Activated naive CD8-positive, alpha-beta T cell treated with anti-CD3 and anti-CD28 coated beads for 36 hours (primary cell): ENCODE measurements around the gene IL27RA. TPM values are rescaled to one million over a fixed set of nuclear protein-coding genes. Genes with fewer than 3 reads are reported as not detected.

Source experiments
- DNase-seq: peaks from one replicate; pipeline ENCODE4 v3.0.0; 2021
- H3K27ac Mint-ChIP-seq: one replicate; pipeline ENCODE4 v1.8.0; 2022; ENCODE audit warnings: mild to moderate bottlenecking, moderate library complexity, mixed read lengths
- H3K27me3 Mint-ChIP-seq: one replicate; pipeline ENCODE4 v1.8.0; 2022; ENCODE audit warnings: mild to moderate bottlenecking, mixed read lengths
- H3K36me3 Mint-ChIP-seq: one replicate; pipeline ENCODE4 v1.8.0; 2021; ENCODE audit warnings: mild to moderate bottlenecking, mixed read lengths
- H3K4me1 Mint-ChIP-seq: one replicate; pipeline ENCODE4 v1.8.0; 2021; ENCODE audit warnings: mixed read lengths
- H3K4me3 Mint-ChIP-seq: one replicate; pipeline ENCODE4 v1.8.0; 2022; ENCODE audit warnings: mild to moderate bottlenecking, moderate library complexity, mixed read lengths
- H3K9me3 Mint-ChIP-seq: one replicate; pipeline ENCODE4 v1.8.0; 2022; ENCODE audit warnings: mixed read lengths
- total RNA-seq, 2 experiments: library from RNA; stranded (reverse); gene quantifications; one replicate each; pipeline ENCODE4 v1.2.3, GENCODE V29; 2021

IL27RA gene
- 10 to 100 TPM; 48.2 to 48.5 TPM for total RNA-seq

- peak within 1 kb of the TSS; percentile 94 for H3K4me3 Mint-ChIP-seq
- H3K9me3 Mint-ChIP-seq, result no peaks in the 10 kb centered on the region
- peaks cover 26% of the 10 kb centered on the region for H3K4me1 Mint-ChIP-seq
- H3K27me3 Mint-ChIP-seq, result no peaks in the 10 kb centered on the region
- H3K27ac Mint-ChIP-seq, result peak within 1 kb of the TSS; percentile 88
- H3K36me3 Mint-ChIP-seq, result peaks cover 14% of the 10 kb centered on the region
- DNase-seq, result peak; percentile 80
Measured at GRCh38 chr19:14031719-14032480, at the start of gene IL27RA. Gene IL27RA, plus strand, starts transcription at chr19:14031762. Its CDS starts 111 bp downstream, at chr19:14031873.

- DNase-seq, result no peak
- no peaks in the 10 kb centered on the region for H3K27me3 Mint-ChIP-seq
- H3K4me1 Mint-ChIP-seq, result peaks cover 47% of the 10 kb centered on the region
Measured at GRCh38 chr19:13981988-13982501, 49.5 kb upstream of the IL27RA start.

GRCh38 chr19:13982773-13983172 is 48.8 kb upstream of the IL27RA start:
- DNase-seq, result no peak
- Mint-ChIP-seq H3K9me3 (no peaks in the 10 kb centered on the region), H3K36me3 (peaks cover 5% of the 10 kb centered on the region), H3K4me1 (peaks cover 53% of the 10 kb centered on the region), H3K27me3 (no peaks in the 10 kb centered on the region), H3K27ac (no peak overlapping the region), H3K4me3 (no peak overlapping the region)

More at GRCh38 chr19:13981988-13982501, 49.5 kb upstream of the IL27RA start:
- H3K9me3 Mint-ChIP-seq, result no peaks in the 10 kb centered on the region
- no peak overlapping the region for H3K4me3 Mint-ChIP-seq
- H3K27ac Mint-ChIP-seq, result no peak overlapping the region
- H3K36me3 Mint-ChIP-seq, result peaks cover 5% of the 10 kb centered on the region

GRCh38 chr19:13983213-13983889 is 48.2 kb upstream of the IL27RA start:
- Mint-ChIP-seq H3K27ac (peak overlapping the region; percentile 48), H3K4me1 (peaks cover 53% of the 10 kb centered on the region), H3K36me3 (peaks cover 5% of the 10 kb centered on the region), H3K4me3 (peak overlapping the region; percentile 22), H3K9me3 (no peaks in the 10 kb centered on the region), H3K27me3 (no peaks in the 10 kb centered on the region)
- DNase-seq, result no peak

GRCh38 chr19:13984186-13984585 is 47.4 kb upstream of the IL27RA start:
- Mint-ChIP-seq H3K36me3 (peaks cover 12% of the 10 kb centered on the region), H3K4me1 (peaks cover 57% of the 10 kb centered on the region), H3K9me3 (no peaks in the 10 kb centered on the region), H3K27ac (no peak overlapping the region), H3K4me3 (no peak overlapping the region), H3K27me3 (no peaks in the 10 kb centered on the region)
- DNase-seq, result no peak

- H3K27ac Mint-ChIP-seq, result peak overlapping the region; percentile 97
- H3K4me3 Mint-ChIP-seq, result peak overlapping the region; percentile 37
- H3K9me3 Mint-ChIP-seq, result no peaks in the 10 kb centered on the region
- no peak for DNase-seq
- no peaks in the 10 kb centered on the region for H3K27me3 Mint-ChIP-seq
- peaks cover 12% of the 10 kb centered on the region for H3K36me3 Mint-ChIP-seq
- peaks cover 61% of the 10 kb centered on the region for H3K4me1 Mint-ChIP-seq
Measured at GRCh38 chr19:13984875-13985741, 46.5 kb upstream of the IL27RA start.

- Mint-ChIP-seq H3K9me3 (no peaks in the 10 kb centered on the region), H3K27me3 (no peaks in the 10 kb centered on the region), H3K27ac (peak overlapping the region; percentile 97), H3K4me1 (peaks cover 61% of the 10 kb centered on the region), H3K4me3 (peak overlapping the region; percentile 37), H3K36me3 (peaks cover 13% of the 10 kb centered on the region)
- DNase-seq, result no peak
Measured at GRCh38 chr19:13985771-13986347, 45.7 kb upstream of the IL27RA start.

- H3K4me1 Mint-ChIP-seq, result peaks cover 57% of the 10 kb centered on the region
- peak; percentile 99 for DNase-seq
- peaks cover 16% of the 10 kb centered on the region for H3K36me3 Mint-ChIP-seq
- H3K27ac Mint-ChIP-seq, result peak overlapping the region; percentile 97
- H3K27me3 Mint-ChIP-seq, result no peaks in the 10 kb centered on the region
- H3K4me3 Mint-ChIP-seq, result peak overlapping the region; percentile 69
- no peaks in the 10 kb centered on the region for H3K9me3 Mint-ChIP-seq
Measured at GRCh38 chr19:13986348-13986904, 45.1 kb upstream of the IL27RA start.

- H3K9me3 Mint-ChIP-seq, result no peaks in the 10 kb centered on the region
- peaks cover 19% of the 10 kb centered on the region for H3K36me3 Mint-ChIP-seq
- H3K27ac Mint-ChIP-seq, result peak overlapping the region; percentile 97
- no peak for DNase-seq
- H3K4me3 Mint-ChIP-seq, result peak overlapping the region; percentile 69
- no peaks in the 10 kb centered on the region for H3K27me3 Mint-ChIP-seq
- H3K4me1 Mint-ChIP-seq, result peaks cover 52% of the 10 kb centered on the region
Measured at GRCh38 chr19:13987101-13987890, 44.3 kb upstream of the IL27RA start.

- no peak overlapping the region for H3K4me3 Mint-ChIP-seq
- H3K27ac Mint-ChIP-seq, result no peak overlapping the region
- H3K4me1 Mint-ChIP-seq, result peaks cover 43% of the 10 kb centered on the region
- H3K27me3 Mint-ChIP-seq, result no peaks in the 10 kb centered on the region
- H3K9me3 Mint-ChIP-seq, result no peaks in the 10 kb centered on the region
- DNase-seq, result no peak
- peaks cover 19% of the 10 kb centered on the region for H3K36me3 Mint-ChIP-seq
Measured at GRCh38 chr19:13989487-13989886, 42.1 kb upstream of the IL27RA start.

GRCh38 chr19:13990085-13990484 is 41.5 kb upstream of the IL27RA start:
- H3K4me1 Mint-ChIP-seq, result peaks cover 41% of the 10 kb centered on the region
- no peaks in the 10 kb centered on the region for H3K9me3 Mint-ChIP-seq
- peak overlapping the region; percentile 6 for H3K27ac Mint-ChIP-seq
- no peak overlapping the region for H3K4me3 Mint-ChIP-seq
- DNase-seq, result no peak
- H3K36me3 Mint-ChIP-seq, result peaks cover 19% of the 10 kb centered on the region
- no peaks in the 10 kb centered on the region for H3K27me3 Mint-ChIP-seq

GRCh38 chr19:13992025-13992424 is 39.5 kb upstream of the IL27RA start:
- Mint-ChIP-seq H3K4me1 (peaks cover 26% of the 10 kb centered on the region), H3K27me3 (no peaks in the 10 kb centered on the region), H3K9me3 (no peaks in the 10 kb centered on the region), H3K27ac (no peak overlapping the region), H3K4me3 (no peak overlapping the region), H3K36me3 (peaks cover 17% of the 10 kb centered on the region)
- DNase-seq, result no peak

GRCh38 chr19:13993590-13994300 is 37.8 kb upstream of the IL27RA start:
- peaks cover 15% of the 10 kb centered on the region for H3K4me1 Mint-ChIP-seq
- peaks cover 25% of the 10 kb centered on the region for H3K36me3 Mint-ChIP-seq
- no peaks in the 10 kb centered on the region for H3K27me3 Mint-ChIP-seq

More at GRCh38 chr19:13993590-13994300, 37.8 kb upstream of the IL27RA start:
- H3K4me3 Mint-ChIP-seq, result no peak overlapping the region
- peak overlapping the region; percentile 54 for H3K27ac Mint-ChIP-seq
- no peak for DNase-seq
- H3K9me3 Mint-ChIP-seq, result peaks cover 7% of the 10 kb centered on the region
